Measurements from ENCODE around the gene MXD4. TPM values are rescaled to one million over a fixed set of nuclear protein-coding genes. Genes with fewer than 3 reads are reported as not detected.

The MXD4 gene
- total and polyA plus RNA-seq, 9 of the 15 experiments (the other 6 are each of a cell fraction or from before 2014, with no cell fraction given): 0.06 to 13.5 (median 5.9) TPM

GRCh38 chr4:2253160-2254084 lies 8.5 kb downstream of the MXD4 start:
- peak overlapping the region in 1 of 2 experiments; percentile 7; a peak in 1 of 4 replicates for H3K9ac ChIP-seq (ENCODE audit: insufficient read depth in 1 of 2, low read depth in 2 of 2, low read length in 2 of 2)
- H2AFZ ChIP-seq (ENCODE audit: low read depth, low read length): no peak overlapping the region
- FAIRE-seq (no peak), DNase-seq (ENCODE audit: extremely low read depth in 1 of 4, low spot score in 3 of 4) (no peak), ATAC-seq (no peak)
- ChIA-PET POLR2A (no interaction called here), CTCF (ENCODE audit: low intra/inter-chr PET ratio) (no interaction called here)
- intact Hi-C loops (cut with micrococcal nuclease) (no loop called here), in situ Hi-C loops (cut with MboI) (no loop called here)
- peaks cover 0 to 70% of the 10 kb centered on the region in 2 experiments; a peak in 2 of 5 replicates for H3K4me1 ChIP-seq (replicated peaks in 1 of 2; ENCODE audit: control insufficient read depth in 2 of 2, insufficient read depth in 2 of 2, low read length in 2 of 2)
- H3K79me2 ChIP-seq (ENCODE audit: control insufficient read depth, insufficient read depth, low read length): no peaks in the 10 kb centered on the region
- no peaks in the 10 kb centered on the region; the same call in 1 of the 2 replicates for H4K20me1 ChIP-seq (replicated peaks; ENCODE audit: control insufficient read depth, insufficient read depth, low read length)
- no peak overlapping the region for H3K4me3 ChIP-seq
- H3K27ac ChIP-seq (ENCODE audit: extremely low read depth, low read depth, low read length): no peak overlapping the region
- WGBS (ENCODE audit: insufficient coverage, low coverage, missing lambda C conversion rate): 61% methylated on average over 32 of the region's 32 CpGs
- no peaks in the 10 kb centered on the region for H3K9me1 ChIP-seq (ENCODE audit: control insufficient read depth, insufficient read depth, low read length)
- no peaks in the 10 kb centered on the region for H3K27me3 ChIP-seq (ENCODE audit: control insufficient read depth in 2 of 2, insufficient read depth in 2 of 2, low read length in 2 of 2)
- no peak overlapping the region for H3K4me2 ChIP-seq (ENCODE audit: insufficient read depth, low read length)
- H3K9me3 ChIP-seq (replicated peaks; ENCODE audit: control insufficient read depth, insufficient read depth, low read depth, low read length): no peaks in the 10 kb centered on the region
- no peaks in the 10 kb centered on the region for H3K36me3 ChIP-seq (ENCODE audit: control insufficient read depth, insufficient read depth, low read length)
- BruUV-seq (replicated peaks): no TSS peak
- TF ChIP-seq, protein P1, sequence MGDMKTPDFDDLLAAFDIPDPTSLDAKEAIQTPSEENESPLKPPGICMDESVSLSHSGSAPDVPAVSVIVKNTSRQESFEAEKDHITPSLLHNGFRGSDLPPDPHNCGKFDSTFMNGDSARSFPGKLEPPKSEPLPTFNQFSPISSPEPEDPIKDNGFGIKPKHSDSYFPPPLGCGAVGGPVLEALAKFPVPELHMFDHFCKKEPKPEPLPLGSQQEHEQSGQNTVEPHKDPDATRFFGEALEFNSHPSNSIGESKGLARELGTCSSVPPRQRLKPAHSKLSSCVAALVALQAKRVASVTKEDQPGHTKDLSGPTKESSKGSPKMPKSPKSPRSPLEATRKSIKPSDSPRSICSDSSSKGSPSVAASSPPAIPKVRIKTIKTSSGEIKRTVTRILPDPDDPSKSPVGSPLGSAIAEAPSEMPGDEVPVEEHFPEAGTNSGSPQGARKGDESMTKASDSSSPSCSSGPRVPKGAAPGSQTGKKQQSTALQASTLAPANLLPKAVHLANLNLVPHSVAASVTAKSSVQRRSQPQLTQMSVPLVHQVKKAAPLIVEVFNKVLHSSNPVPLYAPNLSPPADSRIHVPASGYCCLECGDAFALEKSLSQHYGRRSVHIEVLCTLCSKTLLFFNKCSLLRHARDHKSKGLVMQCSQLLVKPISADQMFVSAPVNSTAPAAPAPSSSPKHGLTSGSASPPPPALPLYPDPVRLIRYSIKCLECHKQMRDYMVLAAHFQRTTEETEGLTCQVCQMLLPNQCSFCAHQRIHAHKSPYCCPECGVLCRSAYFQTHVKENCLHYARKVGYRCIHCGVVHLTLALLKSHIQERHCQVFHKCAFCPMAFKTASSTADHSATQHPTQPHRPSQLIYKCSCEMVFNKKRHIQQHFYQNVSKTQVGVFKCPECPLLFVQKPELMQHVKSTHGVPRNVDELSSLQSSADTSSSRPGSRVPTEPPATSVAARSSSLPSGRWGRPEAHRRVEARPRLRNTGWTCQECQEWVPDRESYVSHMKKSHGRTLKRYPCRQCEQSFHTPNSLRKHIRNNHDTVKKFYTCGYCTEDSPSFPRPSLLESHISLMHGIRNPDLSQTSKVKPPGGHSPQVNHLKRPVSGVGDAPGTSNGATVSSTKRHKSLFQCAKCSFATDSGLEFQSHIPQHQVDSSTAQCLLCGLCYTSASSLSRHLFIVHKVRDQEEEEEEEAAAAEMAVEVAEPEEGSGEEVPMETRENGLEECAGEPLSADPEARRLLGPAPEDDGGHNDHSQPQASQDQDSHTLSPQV (IDR thresholded peaks at IDR 0.05): no peak
- TF ChIP-seq ZNF232 (CRISPR knock-in tag; IDR thresholded peaks at IDR 0.05) (no peak), ESRRA (IDR thresholded peaks at IDR 0.05; ENCODE audit: borderline replicate concordance, low read depth) (no peak), PTTG1 (tag; IDR thresholded peaks at IDR 0.05; ENCODE audit: low read depth) (no peak), NFIX (CRISPR knock-in tag; IDR thresholded peaks at IDR 0.05; ENCODE audit: low read depth) (no peak), ARHGAP35 (IDR thresholded peaks at IDR 0.05; ENCODE audit: partially characterized antibody) (no peak), HOXB6 (CRISPR knock-in tag; IDR thresholded peaks at IDR 0.05; ENCODE audit: borderline replicate concordance) (no peak), E4F1 (CRISPR knock-in tag; IDR thresholded peaks at IDR 0.05; ENCODE audit: borderline replicate concordance) (no peak)
- TF ChIP-seq, protein P2, sequence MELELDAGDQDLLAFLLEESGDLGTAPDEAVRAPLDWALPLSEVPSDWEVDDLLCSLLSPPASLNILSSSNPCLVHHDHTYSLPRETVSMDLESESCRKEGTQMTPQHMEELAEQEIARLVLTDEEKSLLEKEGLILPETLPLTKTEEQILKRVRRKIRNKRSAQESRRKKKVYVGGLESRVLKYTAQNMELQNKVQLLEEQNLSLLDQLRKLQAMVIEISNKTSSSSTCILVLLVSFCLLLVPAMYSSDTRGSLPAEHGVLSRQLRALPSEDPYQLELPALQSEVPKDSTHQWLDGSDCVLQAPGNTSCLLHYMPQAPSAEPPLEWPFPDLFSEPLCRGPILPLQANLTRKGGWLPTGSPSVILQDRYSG (tag; conservative IDR thresholded peaks at IDR 0.05; ENCODE audit: low read depth): no peak

Data from K562 (cell line).